Stimulated activated CD4-positive, alpha-beta T cell treated with anti-CD3 and anti-CD28 coated beads, Interleukin-2, amount 100 ng/mL, for 48 hours (primary cell): ENCODE measurements around the gene TOMM40.
A peak's percentile ranks its signal among the peaks of the same experiment; 100 is the strongest.

Experiments
- DNase-seq, 2 donors: peaks; one replicate each; pipeline ENCODE4 v3.0.0-alpha.2; 2020

The TOMM40 gene

GRCh38 chr19:44931541-44931940 is 40.5 kb downstream of the TOMM40 start:
- DNase-seq: no peak

- DNase-seq: no peak
Observed at GRCh38 chr19:44939668-44940067, 48.6 kb downstream of the TOMM40 start.

- no peak for DNase-seq
Observed at GRCh38 chr19:44942067-44942571, 51.1 kb downstream of the TOMM40 start, which contains the start of gene APOC4. APOC4 (plus strand) TSS chr19:44942237; CDS start chr19:44942278, 41 bp downstream.

GRCh38 chr19:44943801-44944249 is 52.8 kb downstream of the TOMM40 start:
- DNase-seq: no peak

GRCh38 chr19:44947041-44947581 is 56.1 kb downstream of the TOMM40 start:
- DNase-seq: no peak

DNA sequence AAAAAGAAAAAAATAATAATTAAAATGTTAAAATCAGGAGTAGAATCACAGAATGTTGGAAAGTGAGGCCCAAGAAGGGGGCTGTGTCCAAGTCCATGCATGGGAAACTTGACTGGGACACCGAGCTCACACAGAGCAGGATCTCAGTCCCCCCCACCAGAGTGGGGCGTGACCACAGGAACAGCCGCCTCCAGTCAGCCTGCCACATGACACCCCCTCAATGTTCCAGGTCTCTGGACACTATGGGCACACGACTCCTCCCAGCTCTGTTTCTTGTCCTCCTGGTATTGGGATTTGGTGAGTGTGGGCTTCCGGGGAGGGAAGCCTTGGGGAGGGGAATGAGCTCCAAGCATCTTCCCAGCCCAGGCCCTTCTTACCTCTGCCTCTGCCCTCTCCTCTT is 57.2 kb downstream of the TOMM40 start:
- no peak for DNase-seq

DNA sequence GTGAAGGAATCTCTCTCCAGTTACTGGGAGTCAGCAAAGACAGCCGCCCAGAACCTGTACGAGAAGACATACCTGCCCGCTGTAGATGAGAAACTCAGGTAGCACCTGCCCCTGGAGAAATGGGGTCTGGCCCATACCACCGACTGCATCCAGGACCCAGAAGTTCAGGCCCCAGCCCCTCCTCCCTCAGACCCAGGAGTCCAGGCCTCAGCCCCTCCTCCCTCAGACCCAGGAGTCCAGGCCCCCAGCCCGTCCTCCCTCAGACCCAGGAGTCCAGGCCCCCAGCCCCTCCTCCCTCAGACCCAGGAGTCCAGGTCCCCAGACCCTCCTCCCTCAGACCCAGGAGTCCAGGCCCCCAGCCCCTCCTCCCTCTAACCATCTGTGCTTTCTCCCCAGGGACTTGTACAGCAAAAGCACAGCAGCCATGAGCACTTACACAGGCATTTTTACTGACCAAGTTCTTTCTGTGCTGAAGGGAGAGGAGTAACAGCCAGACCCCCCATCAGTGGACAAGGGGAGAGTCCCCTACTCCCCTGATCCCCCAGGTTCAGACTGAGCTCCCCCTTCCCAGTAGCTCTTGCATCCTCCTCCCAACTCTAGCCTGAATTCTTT is 57.8 kb downstream of the TOMM40 start:
- no peak for DNase-seq

GRCh38 chr19:44949550-44949949 is 58.5 kb downstream of the TOMM40 start:
- no peak for DNase-seq

- DNase-seq: peak; percentile 56
Observed at GRCh38 chr19:44951179-44952159, 60.4 kb downstream of the TOMM40 start.
